HUES48 (cell line): ENCODE data around the gene FAM20B.
A peak's percentile ranks its signal among the peaks of the same experiment; 100 is the strongest.
"Not testable (repeated sequence)": the region's sequence is repeated elsewhere in the genome, so short reads cannot be mapped to it uniquely, and the experiment has no call there.

ENCODE experiments used
- H3K27ac ChIP-seq: one replicate; pipeline ENCODE4 v1.7.0; 2013; ENCODE audit warnings: low read depth, low read length, inconsistent platforms
- H3K27me3 ChIP-seq: 2 replicates; pipeline ENCODE4 v1.6.1; 2013; ENCODE audit warnings: mild to moderate bottlenecking, low read length; ENCODE audit not compliant: control insufficient read depth, insufficient read depth
- H3K36me3 ChIP-seq: 2 replicates; pipeline ENCODE4 v1.6.1; 2013; ENCODE audit warnings: low read length; ENCODE audit not compliant: control insufficient read depth, insufficient read depth
- H3K4me1 ChIP-seq: 2 replicates; pipeline ENCODE4 v1.6.1; 2013; ENCODE audit warnings: mild to moderate bottlenecking, low read length; ENCODE audit not compliant: control insufficient read depth, insufficient read depth
- H3K4me3 ChIP-seq: 2 replicates; pipeline ENCODE4 v1.5.1; 2013; ENCODE audit warnings: mild to moderate bottlenecking, low read depth, low read length
- H3K9ac ChIP-seq: 2 replicates; pipeline ENCODE4 v1.6.1; 2013; ENCODE audit warnings: mild to moderate bottlenecking, low read depth, low read length, moderate library complexity
- H3K9me3 ChIP-seq: 2 replicates; pipeline ENCODE4 v1.6.1; 2013; ENCODE audit warnings: low read length; ENCODE audit not compliant: control insufficient read depth, insufficient read depth

The FAM20B gene

DNA sequence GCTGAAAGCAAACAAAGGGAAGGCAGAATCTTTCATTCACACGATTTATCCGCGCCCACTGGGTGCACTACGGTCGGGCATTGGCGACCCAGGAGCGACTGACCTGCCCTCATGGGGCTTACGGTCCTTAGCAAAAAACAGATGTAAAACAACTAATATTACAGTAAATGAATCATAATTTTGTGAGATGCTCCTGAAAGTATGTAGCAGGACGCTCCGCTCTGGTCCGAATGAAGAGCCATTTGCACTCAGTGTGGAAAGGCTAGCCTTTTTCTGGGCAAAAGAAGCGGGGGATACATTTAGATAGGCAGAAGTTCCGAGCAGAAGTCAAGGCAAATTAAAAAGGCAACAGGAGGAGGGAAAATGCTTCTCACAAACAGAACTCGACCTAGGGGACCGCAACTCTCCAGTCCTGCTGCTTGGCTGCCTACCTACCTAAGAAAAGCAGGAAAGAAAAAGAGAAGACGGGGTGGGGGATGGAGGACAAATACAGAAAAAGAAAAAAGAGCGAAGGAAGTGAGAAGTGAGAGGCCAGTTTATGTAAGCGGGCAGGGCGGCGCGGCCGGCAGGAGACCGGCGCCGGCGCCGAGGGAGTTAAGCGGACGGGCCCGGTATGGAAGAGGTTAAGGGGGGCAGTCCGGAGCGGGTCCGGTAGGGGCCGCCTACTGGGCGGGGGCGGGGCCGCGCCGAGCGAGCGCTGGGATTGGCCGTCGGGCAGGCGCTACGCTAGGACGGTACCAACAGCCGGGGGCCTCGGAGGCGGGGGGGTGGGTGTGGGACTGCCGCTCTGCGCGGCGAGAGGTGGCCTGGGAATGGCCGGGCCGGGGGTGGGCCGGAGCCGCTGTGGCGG is at the start of gene FAM20B:
Gene FAM20B (plus strand): TSS at position 770 of the 850 bp plus-strand sequence. CDS start 17,954 bp downstream, outside the sequence.
- Histone ChIP-seq H3K4me3 (peak within 1 kb of the TSS; percentile 62), H3K4me1 (peaks cover 22% of the 10 kb centered on the region), H3K27me3 (no peaks in the 10 kb centered on the region), H3K36me3 (no peaks in the 10 kb centered on the region), H3K9me3 (no peaks in the 10 kb centered on the region), H3K9ac (peak within 1 kb of the TSS; percentile 90), H3K27ac (peak within 1 kb of the TSS; percentile 85)

DNA sequence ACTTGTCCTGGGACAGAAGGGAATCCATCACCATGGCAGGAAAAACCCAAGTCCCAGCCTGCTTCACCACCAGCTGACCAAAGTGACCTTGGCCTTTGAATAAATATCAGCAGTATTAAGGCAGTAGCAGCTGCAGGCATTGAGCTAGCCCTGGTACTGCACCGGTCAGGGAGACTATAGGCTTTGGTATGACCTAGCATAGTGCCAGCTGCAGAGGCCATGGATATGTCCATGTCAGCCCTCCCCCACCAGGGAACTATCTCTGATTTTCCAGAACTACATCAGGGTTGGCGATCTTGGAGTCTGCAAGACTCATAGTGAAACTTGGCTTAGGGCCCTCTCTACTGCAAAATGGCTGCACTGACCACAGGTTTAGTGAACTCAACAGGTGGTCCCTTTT is 49.2 kb upstream of the FAM20B start:
- Histone ChIP-seq H3K4me3 (no peak overlapping the region), H3K9ac (no peak overlapping the region), H3K9me3 (no peaks in the 10 kb centered on the region; the same call in 1 of the 2 replicates), H3K27me3 (no peaks in the 10 kb centered on the region), H3K36me3 (no peaks in the 10 kb centered on the region), H3K27ac (no peak overlapping the region), H3K4me1 (0 out of 2 replicates have a peak, but pooled peaks cover 3% of the 10 kb centered on the region)

DNA sequence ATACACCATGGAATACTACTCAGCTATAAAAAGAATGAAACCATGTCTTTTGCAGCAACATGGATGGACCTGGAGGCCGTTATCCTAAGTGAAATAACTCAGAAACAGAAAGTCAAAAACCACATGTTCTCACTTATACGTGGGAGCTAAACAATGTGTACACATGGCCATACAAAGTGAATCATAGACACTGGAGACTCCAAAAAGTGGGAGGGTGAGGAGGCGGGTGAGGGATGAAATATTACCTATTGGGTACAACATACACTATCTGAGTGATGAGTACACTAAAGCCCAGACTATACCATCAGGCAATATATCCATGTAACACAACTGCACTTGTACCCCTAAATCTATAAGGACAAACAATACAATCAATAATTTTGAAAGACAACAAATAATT is 39.5 kb upstream of the FAM20B start:
- Histone ChIP-seq H3K27me3 (no peaks in the 10 kb centered on the region), H3K9ac (no peak overlapping the region), H3K36me3 (no peaks in the 10 kb centered on the region), H3K27ac (no peak overlapping the region), H3K4me1 (no peaks in the 10 kb centered on the region), H3K4me3 (no peak overlapping the region), H3K9me3 (no peaks in the 10 kb centered on the region)

DNA sequence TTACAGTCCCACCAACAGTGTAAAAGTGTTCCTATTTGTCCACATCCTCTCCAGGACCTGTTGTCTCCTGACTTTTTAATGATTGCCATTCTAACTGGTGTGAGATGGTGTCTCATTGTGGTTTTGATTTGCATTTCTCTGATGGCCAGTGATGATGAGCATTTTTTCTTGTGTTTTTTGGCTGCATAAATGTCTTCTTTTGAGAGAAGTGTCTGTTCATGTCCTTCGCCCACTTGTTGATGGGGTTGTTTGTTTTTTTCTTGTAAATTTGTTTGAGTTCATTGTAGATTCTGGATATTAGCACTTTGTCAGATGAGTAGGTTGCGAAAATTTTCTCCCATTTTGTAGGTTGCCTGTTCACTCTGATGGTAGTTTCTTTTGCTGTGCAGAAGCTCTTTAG is 37.5 kb upstream of the FAM20B start:
- H3K27ac ChIP-seq, H3K4me1 ChIP-seq, H3K4me3 ChIP-seq, H3K27me3 ChIP-seq, H3K9ac ChIP-seq, H3K9me3 ChIP-seq, H3K36me3 ChIP-seq: not testable (repeated sequence)

DNA sequence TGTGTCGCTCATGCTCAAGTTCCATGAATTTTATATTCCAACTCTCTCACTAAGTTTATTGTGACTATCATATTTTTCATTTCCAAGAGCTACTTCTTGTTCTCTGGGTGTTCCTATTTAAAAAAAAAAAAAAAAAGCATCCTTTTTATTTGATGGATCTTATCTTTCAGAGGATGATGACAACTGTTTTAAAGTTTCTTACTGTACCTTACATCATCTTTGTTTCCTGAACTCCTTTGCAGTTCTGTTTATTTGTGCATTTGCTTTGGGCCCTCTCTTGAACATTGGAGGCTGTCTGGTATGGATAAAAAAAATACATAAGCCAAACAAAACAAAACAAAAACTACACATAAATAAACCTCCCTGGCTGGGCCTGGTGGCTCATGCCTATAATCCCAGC is 32.1 kb upstream of the FAM20B start:
- no peak overlapping the region for H3K9ac ChIP-seq
- no peaks in the 10 kb centered on the region for H3K4me1 ChIP-seq
- H3K27ac ChIP-seq = no peak overlapping the region
- H3K9me3 ChIP-seq = peaks cover 7% of the 10 kb centered on the region; the same call in 1 of the 2 replicates
- H3K27me3 ChIP-seq = no peaks in the 10 kb centered on the region
- H3K4me3 ChIP-seq = no peak overlapping the region
- no peaks in the 10 kb centered on the region for H3K36me3 ChIP-seq

GRCh38 chr1:178997428-178997827 is 28.3 kb upstream of the FAM20B start:
- H3K4me3 ChIP-seq = no peak overlapping the region
- H3K27me3 ChIP-seq = no peaks in the 10 kb centered on the region
- peaks cover 7% of the 10 kb centered on the region; the same call in 1 of the 2 replicates for H3K9me3 ChIP-seq
- H3K27ac ChIP-seq = no peak overlapping the region
- no peaks in the 10 kb centered on the region for H3K36me3 ChIP-seq
- no peak overlapping the region for H3K9ac ChIP-seq
- 0 out of 2 replicates have a peak, but pooled peaks cover 3% of the 10 kb centered on the region for H3K4me1 ChIP-seq

GRCh38 chr1:178998295-178998694 is 27.4 kb upstream of the FAM20B start:
- Histone ChIP-seq H3K27me3 (no peaks in the 10 kb centered on the region), H3K9ac (no peak overlapping the region), H3K36me3 (no peaks in the 10 kb centered on the region), H3K4me3 (no peak overlapping the region), H3K9me3 (peaks cover 6% of the 10 kb centered on the region; the same call in 1 of the 2 replicates), H3K27ac (no peak overlapping the region), H3K4me1 (peaks cover 4% of the 10 kb centered on the region; the same call in 1 of the 2 replicates)

DNA sequence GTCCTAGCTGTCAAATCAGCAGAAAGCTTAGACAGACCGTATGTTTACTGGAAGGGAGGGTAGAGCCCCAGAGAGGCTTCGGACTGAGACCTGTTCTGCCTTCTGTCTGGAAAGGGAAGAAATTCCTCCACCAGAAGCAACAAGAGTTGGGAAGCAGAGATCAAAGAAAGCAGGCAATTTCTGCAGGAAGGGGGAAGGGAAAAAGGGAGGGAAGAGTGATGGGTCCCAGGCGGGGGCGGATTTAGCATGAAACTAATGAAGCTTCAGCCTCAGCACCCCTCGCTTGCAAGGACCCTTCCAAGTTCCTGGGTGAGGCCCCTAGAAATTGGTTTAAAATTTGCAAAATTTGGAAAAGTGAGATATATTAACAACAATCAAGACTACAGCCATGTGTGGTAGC is 26.6 kb upstream of the FAM20B start:
- H3K9ac ChIP-seq = no peak overlapping the region
- no peak overlapping the region for H3K27ac ChIP-seq
- no peaks in the 10 kb centered on the region for H3K36me3 ChIP-seq
- H3K27me3 ChIP-seq = no peaks in the 10 kb centered on the region
- H3K4me3 ChIP-seq = no peak overlapping the region
- H3K4me1 ChIP-seq = peaks cover 4% of the 10 kb centered on the region; the same call in 1 of the 2 replicates
- H3K9me3 ChIP-seq = no peaks in the 10 kb centered on the region

DNA sequence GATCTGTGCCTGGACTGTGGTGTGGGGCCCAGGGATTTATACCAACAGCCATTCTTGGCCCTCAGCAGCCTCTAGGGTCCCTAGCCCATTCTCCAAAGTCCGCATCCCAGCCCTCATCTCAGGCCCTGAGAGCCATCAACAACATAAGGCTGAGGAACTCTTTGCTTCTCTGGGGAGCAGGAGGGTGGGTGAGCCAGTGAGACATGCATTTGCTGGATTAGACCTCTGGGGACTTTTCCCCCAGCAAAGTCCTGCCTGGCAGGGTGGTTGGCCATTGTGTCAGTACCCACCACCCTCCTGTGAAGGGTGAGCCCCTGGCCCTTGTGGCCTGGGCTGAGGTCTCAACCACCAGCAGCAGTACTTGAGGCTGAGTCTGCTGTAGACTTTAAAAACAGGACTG is 24.2 kb upstream of the FAM20B start:
- H3K4me3 ChIP-seq = no peak overlapping the region
- peaks cover 4% of the 10 kb centered on the region; the same call in 1 of the 2 replicates for H3K4me1 ChIP-seq
- H3K9ac ChIP-seq = no peak overlapping the region
- no peaks in the 10 kb centered on the region for H3K27me3 ChIP-seq
- no peak overlapping the region for H3K27ac ChIP-seq
- no peaks in the 10 kb centered on the region for H3K9me3 ChIP-seq
- H3K36me3 ChIP-seq = no peaks in the 10 kb centered on the region

DNA sequence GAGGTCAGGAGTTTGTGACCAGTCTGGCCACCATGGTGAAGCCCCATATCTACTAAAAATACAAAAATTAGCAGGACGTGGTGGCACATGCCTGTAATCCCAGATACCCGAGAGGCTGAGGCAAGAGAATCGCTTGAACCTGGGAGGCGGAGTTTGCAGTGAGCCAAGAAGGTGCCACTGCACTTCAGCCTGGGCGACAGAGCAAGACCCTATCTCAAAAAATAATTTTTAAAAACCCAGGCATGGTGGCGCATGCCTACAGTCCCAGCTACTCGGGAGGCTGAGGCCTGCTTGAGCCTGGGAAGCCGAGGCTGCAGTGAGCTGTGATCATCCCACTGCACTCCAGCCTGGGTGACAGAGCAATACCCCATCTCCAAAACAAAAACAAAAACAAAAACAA is 23.6 kb upstream of the FAM20B start:
- not testable (repeated sequence) for H3K27me3 ChIP-seq, H3K27ac ChIP-seq, H3K9me3 ChIP-seq, H3K4me1 ChIP-seq, H3K9ac ChIP-seq, H3K4me3 ChIP-seq, H3K36me3 ChIP-seq

- no peaks in the 10 kb centered on the region for H3K9me3 ChIP-seq
- H3K27me3 ChIP-seq = no peaks in the 10 kb centered on the region
- H3K27ac ChIP-seq = no peak overlapping the region
- H3K36me3 ChIP-seq = no peaks in the 10 kb centered on the region
- H3K4me1 ChIP-seq = peaks cover 4% of the 10 kb centered on the region; the same call in 1 of the 2 replicates
- no peak overlapping the region for H3K9ac ChIP-seq
- H3K4me3 ChIP-seq = no peak overlapping the region; the same call in 1 of the 2 replicates
Observed at GRCh38 chr1:179002552-179003345, 22.9 kb upstream of the FAM20B start.
